ENCODE measurements around the gene APBA1.
A peak's percentile ranks its signal among the peaks of the same experiment; 100 is the strongest.
"Not testable (repeated sequence)": the region's sequence is repeated elsewhere in the genome, so short reads cannot be mapped to it uniquely, and the experiment has no call there.

Gene APBA1

DNA sequence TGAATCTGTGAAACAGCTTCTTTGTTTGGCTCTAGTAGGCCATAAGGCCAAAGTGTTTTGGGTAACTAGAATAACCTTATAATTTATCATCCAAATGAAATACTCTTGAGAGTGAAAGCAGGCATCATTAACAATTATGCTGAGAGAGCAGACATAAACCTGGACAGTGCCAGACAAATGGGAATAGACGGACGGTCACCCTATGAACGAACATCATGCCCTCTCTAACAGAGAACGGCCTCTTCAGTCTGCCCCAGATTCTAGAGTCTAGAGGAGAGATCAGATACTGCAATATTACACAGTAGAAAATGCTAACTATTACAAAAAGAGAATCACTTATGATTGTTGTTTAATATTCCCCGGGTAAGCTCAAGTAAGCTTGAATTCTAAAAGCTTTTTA, 68.5 kb downstream of the APBA1 start:
- no peak for DNase-seq

DNA sequence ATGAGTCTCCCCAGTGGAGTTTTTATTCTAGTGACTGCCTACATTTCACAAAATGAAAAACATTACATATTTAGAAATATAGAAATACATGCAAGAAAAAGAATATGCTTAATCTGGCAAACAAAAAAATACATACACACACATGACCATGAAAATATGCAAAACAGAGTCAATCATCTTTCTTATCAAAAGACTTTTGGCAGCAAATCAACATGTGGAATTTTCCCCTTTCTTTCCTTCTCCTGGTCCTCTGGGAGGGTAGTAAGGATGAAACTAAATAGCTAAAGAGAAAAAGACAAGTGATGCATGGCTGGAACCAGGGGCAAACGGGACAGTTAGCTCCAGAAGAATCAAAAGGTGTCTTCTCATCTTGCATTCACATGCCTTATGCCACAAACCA, 69.4 kb downstream of the APBA1 start:
- DNase-seq, result no peak

DNA sequence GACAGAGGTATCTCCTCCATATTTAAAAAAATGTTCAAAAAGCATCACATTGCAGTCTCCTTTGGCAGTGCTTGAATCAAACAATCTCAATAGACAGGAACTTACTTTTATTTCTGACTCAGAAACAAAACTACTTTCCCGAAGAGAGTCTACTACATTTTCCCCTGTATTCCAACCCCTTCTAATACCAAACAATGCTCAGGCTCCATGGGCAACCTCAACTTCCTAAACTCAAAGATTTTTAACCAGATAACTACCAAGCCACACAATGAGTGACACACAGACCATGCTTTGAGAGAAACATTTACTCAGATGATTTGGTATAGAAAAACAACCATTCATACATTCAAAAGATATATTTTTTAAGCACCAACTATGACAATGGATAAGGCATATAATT, 70.5 kb downstream of the APBA1 start:
- no peak for DNase-seq

DNA sequence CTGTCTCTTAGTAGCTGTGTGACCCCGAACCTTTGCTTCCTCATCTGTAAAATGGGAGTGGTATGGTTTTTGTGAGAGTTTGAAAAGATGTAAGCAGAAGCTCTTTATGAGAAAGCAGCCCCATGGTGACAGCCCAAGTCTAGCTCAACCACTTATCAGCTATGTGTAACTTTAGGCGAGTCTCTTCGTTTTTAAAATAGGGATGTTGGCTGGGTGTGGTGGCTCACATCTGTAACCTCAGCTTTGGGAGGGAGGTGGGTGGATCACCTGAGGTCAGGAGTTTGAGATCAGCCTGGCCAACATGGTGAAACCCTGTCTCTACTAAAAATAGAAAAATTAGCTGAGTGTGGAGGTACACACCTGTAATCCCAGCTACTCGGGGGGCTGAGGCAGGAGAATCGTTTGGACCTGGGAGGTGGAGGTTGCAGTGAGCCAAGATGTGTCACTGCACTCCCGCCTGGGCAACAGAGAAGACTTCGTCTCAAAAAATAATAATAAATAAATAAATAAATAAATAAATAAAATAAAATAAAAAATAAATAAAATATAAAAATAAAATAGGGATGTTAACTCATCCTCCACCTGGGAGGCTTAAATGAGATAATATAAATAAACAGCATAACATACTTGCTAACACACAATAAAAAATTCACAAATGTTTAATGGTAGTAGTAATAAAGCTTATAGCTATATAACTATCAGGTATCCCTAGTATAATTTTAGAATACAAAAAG, 71.7 kb downstream of the APBA1 start:
- no peak for DNase-seq

DNA sequence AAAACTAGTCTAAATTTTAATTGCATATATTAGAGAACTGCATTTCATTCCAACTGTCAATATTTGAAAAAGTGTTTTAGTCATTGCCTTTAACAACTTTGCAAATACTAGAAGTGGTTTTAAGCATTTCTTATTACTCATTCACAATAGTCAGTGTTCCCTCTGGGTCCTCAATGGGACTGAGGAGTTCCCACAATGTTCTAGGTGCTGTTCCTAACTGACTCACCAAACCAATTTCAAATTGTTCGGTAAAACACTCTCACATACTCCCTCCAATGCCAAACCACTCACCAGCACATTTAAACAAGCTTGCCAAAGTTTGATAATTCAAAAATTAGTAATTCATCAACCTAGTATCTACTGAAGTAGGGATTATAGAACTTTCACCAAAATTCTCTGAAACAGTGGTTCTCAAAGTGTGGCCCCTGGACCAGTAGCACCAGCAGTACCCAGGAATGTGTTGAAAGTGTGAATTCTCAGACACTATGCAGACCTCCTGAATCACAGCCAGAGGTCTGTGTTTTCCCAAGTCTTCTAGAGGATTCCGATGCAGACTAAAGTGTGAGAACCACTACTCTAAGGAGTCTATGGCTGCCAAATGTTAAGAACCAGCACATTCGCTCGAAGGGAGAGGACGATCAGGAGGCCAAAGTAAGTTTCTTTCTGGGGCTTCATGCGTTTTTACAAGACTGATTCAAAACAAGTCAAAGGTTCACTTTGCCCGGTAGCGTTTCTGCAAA, 72.8 kb downstream of the APBA1 start:
- DNase-seq, result no peak

DNA sequence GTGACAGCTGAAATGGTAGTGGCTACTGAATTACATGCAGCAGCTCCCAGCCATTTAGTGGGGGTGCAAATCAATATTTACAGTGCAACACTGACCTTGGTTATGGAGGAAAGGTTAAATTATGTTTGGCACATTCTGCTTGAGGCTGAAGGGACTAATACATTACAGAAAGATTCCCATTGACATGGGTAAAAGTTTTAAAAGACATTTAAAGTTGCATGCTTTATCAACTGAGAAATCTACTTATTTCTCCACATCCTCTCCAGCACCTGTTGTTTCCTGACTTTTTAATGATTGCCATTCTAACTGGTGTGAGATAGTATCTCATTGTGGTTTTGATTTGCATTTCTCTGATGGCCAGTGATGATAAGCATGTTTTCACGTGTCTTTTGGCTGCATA, 75.3 kb downstream of the APBA1 start:
- DNase-seq, result not testable (repeated sequence)

DNA sequence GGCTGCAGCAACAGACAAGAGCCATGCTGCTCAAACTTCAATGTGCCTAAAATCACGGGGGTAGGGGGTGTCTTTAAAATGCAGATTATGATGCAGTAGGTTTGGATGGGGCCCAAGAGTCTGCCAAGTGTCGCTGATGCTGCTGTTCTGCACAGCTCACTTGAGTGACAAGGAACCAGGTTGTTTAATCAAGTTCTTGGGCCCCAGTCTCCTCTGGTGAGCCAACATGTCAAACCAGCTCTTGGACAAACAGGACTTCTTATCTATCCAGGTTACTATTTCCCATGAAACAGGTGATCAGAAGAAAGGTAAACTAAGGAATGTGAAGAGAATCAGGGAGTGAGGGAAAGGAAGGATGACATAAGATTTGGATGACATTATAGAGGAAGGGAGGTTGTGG, 78.0 kb downstream of the APBA1 start:
- DNase-seq, result no peak

DNA sequence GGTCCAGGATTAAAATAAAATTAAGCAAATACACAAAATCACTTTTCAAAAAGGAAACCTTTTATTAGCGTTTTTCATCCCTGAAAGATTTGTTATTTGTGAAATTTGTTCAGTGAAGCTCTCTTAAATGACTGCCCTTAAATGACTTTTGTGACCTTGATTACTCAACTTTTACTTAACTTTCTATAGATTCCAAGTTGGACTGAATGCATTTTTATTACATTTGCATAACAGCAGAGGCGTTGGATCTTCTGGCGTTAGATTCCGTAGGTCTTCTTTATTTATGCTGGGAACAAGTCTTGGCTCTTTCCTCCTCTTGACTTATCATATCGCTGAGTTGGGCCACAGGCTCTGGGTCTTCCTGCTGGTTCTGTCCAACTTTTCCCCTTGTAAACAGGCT, 78.4 kb downstream of the APBA1 start:
- DNase-seq, result no peak

DNA sequence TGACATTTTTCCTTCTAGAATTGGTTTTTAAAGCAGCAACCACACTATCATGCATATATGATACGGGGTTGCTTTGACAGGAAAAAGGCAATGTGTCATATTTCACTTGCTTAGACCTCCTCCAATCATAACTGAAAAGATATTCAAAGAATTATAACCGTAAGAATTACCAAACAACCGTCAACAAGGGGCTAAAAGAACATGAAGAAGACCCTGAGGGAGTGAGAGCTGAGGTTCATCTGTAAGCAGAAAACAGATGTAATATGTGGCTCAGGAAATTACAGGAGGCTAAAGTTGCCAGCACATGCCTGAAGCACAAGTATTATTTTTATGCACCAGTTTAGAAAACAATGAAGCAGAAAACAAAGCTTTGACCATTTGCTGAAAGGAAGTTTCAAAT, 78.9 kb downstream of the APBA1 start:
- no peak for DNase-seq

DNA sequence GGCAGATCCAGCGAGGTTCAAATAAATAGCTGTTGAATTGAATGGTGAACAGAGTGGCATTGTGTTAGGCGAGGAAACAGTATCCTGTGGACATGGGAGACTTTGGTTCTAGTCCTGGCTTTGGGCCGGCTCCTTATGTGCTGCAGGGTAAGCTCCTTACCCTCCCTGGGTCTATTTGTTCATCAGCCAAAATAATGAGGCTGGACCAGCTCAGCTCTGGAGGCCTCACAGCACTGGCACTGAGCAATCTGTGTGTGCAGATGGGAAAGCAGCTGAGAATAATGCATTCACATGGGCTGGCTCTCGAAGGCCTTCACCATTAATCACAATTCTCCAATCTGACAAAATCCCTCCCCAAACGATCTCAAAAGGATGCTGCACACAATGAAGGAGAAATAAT, 81.9 kb downstream of the APBA1 start:
- DNase-seq, result peak; percentile 63 to 84

DNA sequence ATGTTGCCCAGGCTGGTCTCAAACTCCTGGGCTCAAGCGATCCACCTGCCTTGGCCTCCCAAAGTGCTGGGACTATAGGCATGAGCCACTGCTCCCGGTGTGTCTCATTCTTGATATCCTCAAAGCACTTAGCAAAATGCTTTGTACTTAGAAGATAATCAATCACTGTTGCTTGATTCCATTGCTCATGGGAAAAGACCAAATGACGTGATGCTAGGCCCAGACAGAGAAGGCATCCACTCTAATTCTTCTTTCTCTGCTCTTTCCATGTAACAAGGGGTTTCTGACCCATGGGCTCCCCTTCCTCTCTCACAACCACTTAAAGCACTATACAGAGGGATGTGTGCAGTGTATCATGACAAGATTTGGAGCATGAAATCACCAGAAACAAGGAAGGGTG, 83.0 kb downstream of the APBA1 start:
- no peak for DNase-seq

DNA sequence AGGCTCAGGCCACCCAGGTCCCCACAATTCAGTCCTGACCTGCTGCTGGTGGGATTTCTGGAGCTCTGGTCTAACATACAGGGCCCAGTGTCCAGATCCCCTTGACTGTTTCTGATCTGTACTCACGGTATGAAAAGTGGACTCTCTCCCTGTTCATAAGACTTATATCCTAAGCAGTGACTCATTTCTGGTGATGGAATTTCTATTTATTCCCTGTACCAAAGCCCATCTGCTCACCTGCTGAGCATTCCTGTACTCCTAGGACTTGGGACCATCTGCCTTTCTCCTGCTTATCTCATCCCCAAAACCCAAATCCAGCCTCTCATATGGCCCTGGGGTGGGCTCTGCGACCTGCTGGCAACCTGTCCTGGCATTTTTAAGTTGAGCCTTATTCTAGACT, 86.6 kb downstream of the APBA1 start:
- DNase-seq, result peak in 1 of 2 experiments; percentile 34

DNA sequence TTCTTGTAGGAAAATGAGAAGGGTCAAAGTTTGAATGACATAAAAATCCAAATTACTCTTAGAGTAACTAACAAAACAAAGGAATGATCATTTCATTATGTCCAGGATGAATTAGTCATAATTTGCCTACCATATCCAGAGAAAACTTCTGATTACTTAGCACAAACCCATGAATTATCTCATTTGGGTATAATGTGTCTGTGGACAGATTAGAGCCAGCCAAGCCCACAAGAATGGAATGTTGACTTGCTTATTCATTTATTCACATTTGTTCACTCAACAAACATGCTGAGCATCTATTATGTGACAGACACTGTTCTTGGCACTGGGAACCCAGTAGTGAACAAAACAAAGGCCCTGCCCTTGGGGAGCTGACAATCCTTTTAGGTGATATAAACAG, 87.4 kb downstream of the APBA1 start:
- no peak for DNase-seq

DNA sequence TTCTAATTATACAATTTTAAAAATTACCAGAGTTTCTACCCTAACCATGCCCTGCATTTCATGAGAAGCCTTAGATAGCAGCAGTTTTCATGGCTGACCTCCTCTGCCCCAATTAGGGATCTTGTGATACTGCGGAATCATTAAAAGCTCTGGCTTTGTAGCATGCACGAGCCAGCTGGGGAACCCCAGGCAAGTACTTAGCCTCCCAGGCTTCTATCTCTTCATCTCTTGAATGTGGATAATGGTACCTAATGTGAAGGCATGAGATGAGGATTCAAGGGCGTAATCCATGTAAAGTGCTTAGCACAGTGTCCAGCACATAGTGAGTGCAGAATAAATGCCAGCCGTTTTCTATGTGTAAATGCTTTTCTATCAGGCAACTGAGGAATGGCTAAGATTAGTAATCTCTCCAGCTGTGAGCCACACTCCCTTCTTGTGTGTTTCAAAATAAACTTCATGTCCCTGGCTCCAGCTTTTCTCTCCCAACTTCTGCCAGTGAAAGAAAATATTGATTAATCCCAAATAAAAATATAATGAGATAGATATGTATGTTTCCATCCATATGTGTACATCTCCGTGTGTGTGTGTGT, 88.4 kb downstream of the APBA1 start:
- no peak for DNase-seq

DNA sequence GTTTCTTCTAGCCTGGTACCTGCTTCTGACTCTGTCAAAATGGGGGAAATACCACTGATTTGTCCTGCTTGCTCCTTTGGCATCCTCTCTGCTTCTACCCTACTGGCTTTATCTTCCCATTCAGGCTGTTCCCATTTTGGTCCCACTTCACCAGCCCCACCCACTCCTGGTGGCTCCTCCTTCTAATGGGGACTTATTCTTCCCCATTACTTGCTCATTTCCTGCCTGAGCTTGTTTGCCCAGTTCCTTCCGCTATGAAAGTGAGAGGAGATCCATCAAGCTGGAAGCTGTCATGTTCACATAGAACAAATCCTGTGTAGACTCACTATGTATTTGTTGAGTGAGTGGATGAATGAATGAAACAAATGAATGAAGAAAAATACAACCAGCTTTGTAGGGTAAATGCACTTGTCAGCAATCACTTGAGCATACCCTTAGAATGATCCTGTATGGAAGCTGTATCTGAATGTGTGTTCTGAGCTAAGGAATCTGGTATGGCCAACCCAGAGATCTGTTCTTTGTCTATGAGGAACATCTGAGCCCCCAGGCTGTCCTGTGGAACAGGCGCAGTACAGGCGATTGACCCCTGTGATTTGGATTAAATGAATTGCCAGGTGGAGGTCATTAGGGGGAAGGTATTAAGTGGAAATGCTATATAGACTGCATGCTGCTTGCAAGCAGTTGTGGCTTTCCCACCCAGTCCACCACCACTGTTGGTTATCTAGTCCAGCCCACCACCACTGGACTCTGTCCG, 89.5 kb downstream of the APBA1 start:
- no peak for DNase-seq

DNA sequence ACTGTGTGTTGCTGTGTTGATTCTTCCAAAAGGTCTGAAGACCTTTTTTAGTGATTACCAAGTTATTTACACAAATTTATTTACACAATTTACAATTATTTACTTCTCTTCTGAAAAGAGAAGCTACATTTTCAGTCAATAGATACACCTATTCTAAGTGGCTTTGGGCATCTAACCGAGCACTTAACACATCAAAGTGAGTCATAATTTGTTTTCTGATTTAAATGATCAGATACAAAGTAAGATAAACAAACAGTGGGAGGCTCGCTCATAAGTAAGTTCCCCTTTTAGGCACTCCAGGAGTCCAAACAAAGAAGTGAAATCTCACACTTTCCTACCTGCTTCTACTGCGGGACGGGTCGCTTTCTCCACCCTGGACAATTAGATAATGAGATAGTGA, 90.2 kb downstream of the APBA1 start:
- DNase-seq, result no peak

DNA sequence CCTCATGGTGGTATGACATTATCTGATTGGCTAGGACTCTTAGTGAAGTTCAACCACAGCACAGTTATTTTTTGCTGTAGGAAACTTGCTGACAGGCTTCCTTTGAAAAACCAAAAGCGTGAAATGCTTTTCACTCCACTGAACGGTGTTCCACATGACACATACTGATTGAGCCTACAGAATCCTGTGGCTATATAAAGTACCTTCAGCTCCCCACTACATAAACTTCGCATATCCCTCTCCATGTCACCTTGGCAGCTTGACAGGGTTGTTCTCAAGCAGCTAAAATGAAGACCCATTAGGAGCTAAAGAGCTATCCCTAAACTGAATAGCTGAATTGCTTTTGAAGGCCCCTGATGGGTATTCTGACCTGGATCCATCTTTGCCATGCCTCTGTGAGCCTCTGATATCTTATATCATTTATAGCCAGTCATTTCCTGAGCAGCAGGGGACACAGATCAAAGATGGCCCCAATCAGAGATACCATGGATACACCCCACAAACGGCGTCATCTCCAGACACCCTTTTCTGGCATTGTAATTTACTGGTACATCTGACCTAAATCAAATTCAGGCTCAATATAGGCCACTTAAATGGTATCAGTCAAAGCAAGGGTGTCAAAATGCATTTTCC, 91.5 kb downstream of the APBA1 start:
- DNase-seq, result no peak

DNA sequence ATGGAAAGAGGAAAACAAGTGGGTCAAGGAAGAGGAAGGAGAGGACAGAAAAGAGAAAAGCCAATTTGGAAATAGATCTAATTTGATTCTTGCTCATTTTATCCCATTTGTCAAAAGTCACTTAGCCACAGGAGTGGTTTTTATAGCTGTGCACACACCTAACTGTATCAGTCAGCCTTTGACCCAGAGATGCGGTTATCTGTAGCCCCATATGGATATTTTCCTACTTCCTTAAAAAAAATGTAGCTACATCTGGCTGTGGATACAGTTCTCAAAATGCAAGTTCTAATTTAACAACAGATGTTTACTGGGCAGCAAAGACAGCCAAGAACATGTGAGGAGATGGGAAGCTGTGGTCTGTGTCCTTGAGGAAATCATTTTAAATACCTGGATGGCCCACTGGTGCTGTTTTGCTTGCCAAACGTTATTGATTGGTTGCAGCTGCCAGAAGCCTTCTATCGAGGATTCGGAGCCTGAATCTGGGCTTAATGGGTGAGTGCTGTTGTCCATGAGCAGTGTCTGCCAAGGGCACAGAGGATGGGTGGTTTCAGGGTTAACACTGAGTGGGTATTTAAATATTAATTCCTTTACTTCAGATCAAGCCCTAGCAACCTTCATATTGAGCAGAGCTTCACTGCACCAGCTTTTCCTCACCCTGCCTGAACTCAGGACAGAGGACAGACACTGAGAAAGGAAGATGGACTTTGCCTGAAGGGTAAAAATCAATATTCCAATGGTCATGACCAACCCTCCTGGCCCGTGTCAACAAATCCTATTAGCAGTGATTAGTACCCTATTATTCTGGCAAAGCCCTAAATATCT, 92.2 kb downstream of the APBA1 start:
- no peak for DNase-seq

DNA sequence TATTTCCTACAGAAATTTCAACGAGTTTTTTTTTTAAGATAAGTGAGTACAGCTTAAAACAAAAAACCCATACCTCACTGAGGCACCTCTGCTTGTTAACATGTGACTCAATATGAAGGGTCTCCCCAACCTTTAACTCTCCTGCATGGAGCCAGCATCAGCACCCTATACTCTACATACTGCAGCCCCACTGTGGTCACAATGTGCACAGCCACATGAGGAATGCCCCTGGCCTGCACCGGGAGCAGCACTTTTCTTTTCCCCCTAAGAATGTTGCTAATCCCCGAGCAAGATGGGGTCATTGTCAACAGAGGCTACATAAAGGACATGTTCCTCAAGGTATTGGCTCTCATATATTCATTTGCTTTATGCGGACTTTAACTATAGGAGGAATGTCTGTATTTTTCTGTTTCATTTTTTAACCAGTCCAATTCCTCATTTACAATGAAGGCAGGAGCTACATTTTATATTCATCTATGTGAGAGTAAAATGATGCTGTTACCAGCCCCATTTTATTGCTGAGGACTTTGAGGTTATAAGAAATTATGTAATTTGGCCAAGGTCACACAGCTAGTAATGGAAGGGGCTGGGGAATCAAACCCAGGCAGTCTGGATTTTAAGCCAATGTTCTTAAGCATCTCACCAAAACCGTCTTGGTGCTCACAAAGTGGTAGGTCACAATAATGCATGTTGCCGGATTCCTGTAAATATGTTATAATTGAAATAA, 93.0 kb downstream of the APBA1 start:
- no peak for DNase-seq

DNA sequence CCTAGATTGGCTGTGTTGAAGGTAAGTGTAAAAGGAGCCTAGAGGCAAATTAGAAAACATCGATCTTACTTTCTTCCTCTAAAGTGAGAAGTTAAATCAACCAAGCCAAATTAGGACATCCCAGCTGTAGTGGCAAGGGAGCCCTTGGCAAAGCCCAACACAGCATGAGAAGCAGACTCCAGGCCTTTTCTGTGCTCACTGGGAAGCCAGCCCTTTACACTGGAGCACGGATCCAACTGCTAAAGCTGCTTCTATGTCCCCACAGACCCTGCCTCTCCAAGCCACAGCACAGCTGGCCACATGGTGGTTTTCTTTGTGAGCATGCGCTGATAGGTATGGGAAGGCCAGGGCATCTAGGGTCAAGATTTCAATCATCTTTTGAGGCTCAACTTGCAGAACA, 94.1 kb downstream of the APBA1 start:
- no peak for DNase-seq

DNA sequence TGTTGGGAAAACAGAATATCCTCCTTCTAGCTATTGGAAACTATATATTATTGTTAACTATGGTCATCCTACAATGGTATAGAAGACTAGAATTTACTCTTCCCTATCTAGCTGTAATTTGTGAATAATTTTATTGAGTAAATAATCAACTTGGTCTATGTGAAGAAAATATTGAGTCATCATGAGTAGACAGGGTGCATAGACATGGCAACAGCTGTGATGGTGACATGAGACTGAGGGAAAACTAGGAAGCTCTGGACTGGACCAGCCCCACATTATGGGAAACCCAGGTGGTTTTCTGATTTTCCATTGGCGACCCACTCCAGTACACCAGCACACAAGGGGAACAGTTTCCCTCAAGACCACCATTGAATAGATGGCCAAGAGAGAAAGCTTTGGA, 95.0 kb downstream of the APBA1 start:
- DNase-seq, result no peak

Data from cerebellar nuclear complex (tissue), 1 donor.